Progenitor cell of endocrine pancreas (in vitro differentiated cells): ENCODE measurements around the gene YTHDF2. TPM values are rescaled to one million over a fixed set of nuclear protein-coding genes. Genes with fewer than 3 reads are reported as not detected.

Source experiments
- DNase-seq: peaks from one replicate; pipeline ENCODE4 v3.0.0; 2021; ENCODE audit warnings: low spot score; ENCODE audit not compliant: unreplicated experiment
- H3K27ac Mint-ChIP-seq: 2 replicates; pipeline ENCODE4 v1.8.0; 2021; ENCODE audit warnings: mild to moderate bottlenecking, moderate library complexity, mixed read lengths
- H3K27me3 Mint-ChIP-seq: 2 replicates; pipeline ENCODE4 v1.8.0; 2021; ENCODE audit warnings: mixed read lengths
- H3K36me3 Mint-ChIP-seq: 2 replicates; pipeline ENCODE4 v1.8.0; 2022; ENCODE audit warnings: mixed read lengths; ENCODE audit not compliant: insufficient read depth
- H3K4me1 Mint-ChIP-seq: 2 replicates; pipeline ENCODE4 v1.8.0; 2021; ENCODE audit warnings: low read depth, mixed read lengths
- H3K4me3 Mint-ChIP-seq: 2 replicates; pipeline ENCODE4 v1.8.0; 2021; ENCODE audit warnings: low read depth, mild to moderate bottlenecking, moderate library complexity, mixed read lengths
- H3K9me3 Mint-ChIP-seq: 2 replicates; pipeline ENCODE4 v1.8.0; 2021; ENCODE audit warnings: low read depth, mixed read lengths
- CTCF ChIP-seq: fragments of 200-600 bp; sonication (generic); IDR thresholded peaks from one replicate; pipeline ENCODE4 v1.5.0; 2021; ENCODE audit warnings: antibody characterized with exemption, mild to moderate bottlenecking; ENCODE audit not compliant: unreplicated experiment
- total RNA-seq: library from RNA; stranded (reverse); gene quantifications from 2 replicates; pipeline ENCODE4 v1.2.1, GENCODE V29; 2021

The YTHDF2 gene
- total RNA-seq, 1 donor from 2014 or later, result 135 TPM

GRCh38 chr1:28811766-28812668, 75.3 kb downstream of the YTHDF2 start, which contains the start of gene OPRD1:
OPRD1 (plus strand) TSS chr1:28812170; CDS start chr1:28812384, 214 bp downstream.
- Mint-ChIP-seq H3K4me3 (peak within 1 kb of the TSS; percentile 45), H3K9me3 (no peaks in the 10 kb centered on the region), H3K4me1 (peaks cover 2% of the 10 kb centered on the region), H3K36me3 (no peaks in the 10 kb centered on the region), H3K27me3 (peaks cover 70% of the 10 kb centered on the region), H3K27ac (peak within 1 kb of the TSS; percentile 76)
- no peak for TF ChIP-seq CTCF
- DNase-seq, result peak; percentile 18

GRCh38 chr1:28812669-28813468, 76.1 kb downstream of the YTHDF2 start:
- H3K4me1 Mint-ChIP-seq, result peaks cover 2% of the 10 kb centered on the region
- H3K36me3 Mint-ChIP-seq, result no peaks in the 10 kb centered on the region
- peak overlapping the region; percentile 76 for H3K27ac Mint-ChIP-seq
- H3K9me3 Mint-ChIP-seq, result no peaks in the 10 kb centered on the region
- H3K4me3 Mint-ChIP-seq, result peak overlapping the region; percentile 45
- peaks cover 70% of the 10 kb centered on the region for H3K27me3 Mint-ChIP-seq
- no peak for DNase-seq
- TF ChIP-seq CTCF, result no peak

- no peak for DNase-seq
- H3K27me3 Mint-ChIP-seq, result peaks cover 76% of the 10 kb centered on the region
- H3K36me3 Mint-ChIP-seq, result no peaks in the 10 kb centered on the region
- no peaks in the 10 kb centered on the region for H3K9me3 Mint-ChIP-seq
- no peak for TF ChIP-seq CTCF
- no peak overlapping the region for H3K4me3 Mint-ChIP-seq
- no peak overlapping the region for H3K27ac Mint-ChIP-seq
- H3K4me1 Mint-ChIP-seq, result peaks cover 2% of the 10 kb centered on the region
These were observed 77.3 kb downstream of the YTHDF2 start for GRCh38 chr1:28813931-28814465.

- Mint-ChIP-seq H3K36me3 (no peaks in the 10 kb centered on the region), H3K4me1 (peaks cover 2% of the 10 kb centered on the region), H3K9me3 (no peaks in the 10 kb centered on the region), H3K4me3 (no peak overlapping the region), H3K27ac (no peak overlapping the region), H3K27me3 (peaks cover 64% of the 10 kb centered on the region)
- TF ChIP-seq CTCF, result no peak
- no peak for DNase-seq
These were observed 78.9 kb downstream of the YTHDF2 start for GRCh38 chr1:28815533-28816185.

- Mint-ChIP-seq H3K4me1 (peaks cover 2% of the 10 kb centered on the region), H3K4me3 (no peak overlapping the region), H3K9me3 (no peaks in the 10 kb centered on the region), H3K27ac (no peak overlapping the region), H3K36me3 (no peaks in the 10 kb centered on the region), H3K27me3 (peaks cover 52% of the 10 kb centered on the region)
- no peak for TF ChIP-seq CTCF
- DNase-seq, result no peak
These were observed 80.4 kb downstream of the YTHDF2 start for GRCh38 chr1:28817133-28817532.
